Stimulated activated CD8-positive, alpha-beta memory T cell treated with anti-CD3 and anti-CD28 coated beads, Interleukin-15, amount 100 ng/mL, for 24 hours (primary cell): ENCODE results near the gene SLCO4A1.

Experiments used
- DNase-seq: peaks from one replicate; pipeline ENCODE4 v3.0.0-alpha.2; 2020; ENCODE audit warnings: low read depth

SLCO4A1 gene

GRCh38 chr20:62652041-62652893 is 10.0 kb downstream of the SLCO4A1 start:
- no peak for DNase-seq

GRCh38 chr20:62652894-62653305 is 10.6 kb downstream of the SLCO4A1 start:
- no peak for DNase-seq

- no peak for DNase-seq
Measured at GRCh38 chr20:62653373-62653772, 11.1 kb downstream of the SLCO4A1 start.

- no peak for DNase-seq
Measured at GRCh38 chr20:62653951-62654685, 11.8 kb downstream of the SLCO4A1 start.

- DNase-seq: no peak
Measured at GRCh38 chr20:62655282-62656196, 13.2 kb downstream of the SLCO4A1 start.

- DNase-seq: no peak
Measured at GRCh38 chr20:62656197-62656918, 14.1 kb downstream of the SLCO4A1 start.

GRCh38 chr20:62656919-62657588 is 14.8 kb downstream of the SLCO4A1 start:
- DNase-seq: no peak

GRCh38 chr20:62657589-62657942 is 15.3 kb downstream of the SLCO4A1 start:
- DNase-seq: no peak

GRCh38 chr20:62657956-62658355 is 15.7 kb downstream of the SLCO4A1 start:
- DNase-seq: no peak

- no peak for DNase-seq
Measured at GRCh38 chr20:62658593-62659178, 16.4 kb downstream of the SLCO4A1 start.

- DNase-seq: no peak
Measured at GRCh38 chr20:62659488-62660239, 17.4 kb downstream of the SLCO4A1 start.

GRCh38 chr20:62660240-62660615 is 17.9 kb downstream of the SLCO4A1 start:
- no peak for DNase-seq

GRCh38 chr20:62660768-62661167 is 18.5 kb downstream of the SLCO4A1 start:
- no peak for DNase-seq

- no peak for DNase-seq
Measured at GRCh38 chr20:62661647-62662046, 19.3 kb downstream of the SLCO4A1 start.

GRCh38 chr20:62662422-62662821 is 20.1 kb downstream of the SLCO4A1 start:
- no peak for DNase-seq

GRCh38 chr20:62663145-62664018 is 21.1 kb downstream of the SLCO4A1 start:
- no peak for DNase-seq

GRCh38 chr20:62664019-62664971 is 22.0 kb downstream of the SLCO4A1 start:
- DNase-seq: no peak
